D341Med (cell line): Measurements from ENCODE around the gene TGFB1I1.
A peak's percentile ranks its signal among the peaks of the same experiment; 100 is the strongest.

Experiments used
- DNase-seq: peaks from one replicate; pipeline ENCODE4 v3.0.0; 2012; ENCODE audit warnings: low spot score

Gene TGFB1I1

DNA sequence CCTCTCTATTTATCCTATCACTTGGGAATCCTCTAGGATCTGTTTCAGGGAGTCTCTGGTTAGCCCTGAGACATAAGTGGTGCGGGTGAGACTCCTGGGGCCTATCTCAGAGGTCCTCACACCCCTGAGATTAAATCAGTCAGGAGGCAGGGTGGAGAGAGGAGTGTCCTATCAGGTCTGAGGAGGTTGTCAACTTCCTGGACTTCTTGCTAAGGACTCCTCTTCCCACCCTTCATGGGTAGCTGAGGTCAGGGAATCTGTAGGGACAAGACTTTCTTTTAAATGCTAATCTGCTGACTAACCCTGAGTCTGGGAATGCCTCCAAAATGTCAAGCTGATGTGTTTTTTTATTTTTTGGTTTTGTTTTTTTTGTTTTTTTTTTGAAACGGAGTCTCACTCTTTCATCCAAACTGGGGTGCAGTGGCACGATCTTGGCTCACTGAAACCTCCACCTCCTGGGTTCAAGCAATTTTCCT, 19.3 kb upstream of the TGFB1I1 start:
- no peak for DNase-seq

DNA sequence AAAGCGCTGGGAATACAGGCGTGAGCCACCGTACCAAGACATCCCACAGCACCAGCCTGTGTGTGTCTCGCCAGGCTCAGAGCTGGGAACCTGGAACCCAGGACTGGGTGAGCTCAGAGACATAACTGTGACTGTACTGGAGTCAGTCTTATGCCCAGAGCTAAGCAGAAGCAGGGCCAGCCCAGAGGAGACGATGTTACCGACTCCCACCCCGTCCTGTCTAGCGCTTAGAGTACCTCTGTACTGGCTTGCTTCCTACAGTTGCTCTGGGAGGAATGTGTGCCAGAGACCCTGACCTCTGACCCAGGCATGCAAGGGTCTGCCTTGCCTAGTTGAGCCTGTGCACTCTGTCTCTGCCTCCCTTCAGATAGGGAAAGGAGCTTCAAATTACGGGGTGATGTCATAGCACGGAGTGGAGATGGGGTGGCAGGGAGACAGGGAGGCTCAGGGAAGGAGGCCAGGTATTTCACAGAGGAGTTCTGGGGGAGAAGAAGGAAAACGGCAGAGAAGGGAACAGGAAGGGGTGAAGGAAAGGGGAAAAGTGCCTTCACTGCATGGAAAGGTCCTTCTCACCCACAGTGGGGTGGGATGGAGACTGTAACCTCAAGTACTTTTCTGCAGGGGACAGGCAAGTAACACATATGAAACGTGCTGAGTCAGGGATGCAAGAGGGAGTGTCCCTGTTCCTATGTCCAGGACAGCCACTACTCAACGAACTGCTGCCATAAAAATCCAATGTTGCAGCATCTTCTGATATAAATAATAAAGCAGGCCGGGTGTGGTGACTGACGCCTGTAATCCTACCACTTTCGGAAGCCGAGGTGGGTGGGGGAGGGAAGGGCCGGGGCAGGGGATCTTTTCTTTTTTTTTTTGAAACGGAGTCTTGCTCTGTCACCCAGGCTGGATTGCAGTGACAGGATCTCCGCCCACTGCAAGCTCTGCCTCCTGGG, 18.4 kb upstream of the TGFB1I1 start:
- DNase-seq, result no peak

DNA sequence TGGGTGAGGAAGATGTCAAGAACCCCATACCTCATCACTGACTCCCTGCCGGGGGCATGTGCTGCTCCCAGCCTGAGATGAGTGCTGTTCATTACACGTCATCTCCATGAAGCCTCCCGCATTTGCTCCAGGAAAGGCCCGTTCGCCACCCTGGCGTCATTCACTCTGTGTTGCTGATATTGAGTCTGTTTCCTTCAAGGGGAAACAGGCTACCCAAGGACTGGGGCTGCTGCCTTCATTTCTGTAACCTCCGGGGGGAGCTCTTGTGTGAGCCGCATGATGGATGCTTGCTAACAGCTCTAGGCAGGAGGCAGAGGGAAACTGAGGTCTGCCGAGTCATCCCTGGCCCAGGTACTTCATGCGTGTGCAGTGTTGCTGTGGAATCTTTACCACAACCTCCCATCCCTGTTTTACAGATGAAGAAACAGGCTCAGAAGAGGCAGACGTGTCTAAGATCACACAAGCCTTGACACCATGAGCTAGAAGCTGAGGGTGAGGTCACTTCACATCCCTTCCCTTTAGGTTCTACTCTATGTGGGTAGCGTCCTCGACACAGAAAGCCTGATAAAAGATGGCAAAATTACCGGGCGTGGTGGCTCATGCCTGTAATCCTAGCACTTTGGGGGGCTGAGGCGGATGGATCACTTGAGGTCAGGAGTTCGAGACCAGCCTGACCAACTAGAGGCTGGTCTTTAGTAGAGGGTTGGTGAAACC, 16.2 kb upstream of the TGFB1I1 start:
- DNase-seq, result peak; percentile 25

- DNase-seq, result no peak
These were observed 15.0 kb upstream of the TGFB1I1 start for GRCh38 chr16:31456988-31457360.

- DNase-seq, result no peak
These were observed 13.7 kb upstream of the TGFB1I1 start for GRCh38 chr16:31458073-31458843.

DNA sequence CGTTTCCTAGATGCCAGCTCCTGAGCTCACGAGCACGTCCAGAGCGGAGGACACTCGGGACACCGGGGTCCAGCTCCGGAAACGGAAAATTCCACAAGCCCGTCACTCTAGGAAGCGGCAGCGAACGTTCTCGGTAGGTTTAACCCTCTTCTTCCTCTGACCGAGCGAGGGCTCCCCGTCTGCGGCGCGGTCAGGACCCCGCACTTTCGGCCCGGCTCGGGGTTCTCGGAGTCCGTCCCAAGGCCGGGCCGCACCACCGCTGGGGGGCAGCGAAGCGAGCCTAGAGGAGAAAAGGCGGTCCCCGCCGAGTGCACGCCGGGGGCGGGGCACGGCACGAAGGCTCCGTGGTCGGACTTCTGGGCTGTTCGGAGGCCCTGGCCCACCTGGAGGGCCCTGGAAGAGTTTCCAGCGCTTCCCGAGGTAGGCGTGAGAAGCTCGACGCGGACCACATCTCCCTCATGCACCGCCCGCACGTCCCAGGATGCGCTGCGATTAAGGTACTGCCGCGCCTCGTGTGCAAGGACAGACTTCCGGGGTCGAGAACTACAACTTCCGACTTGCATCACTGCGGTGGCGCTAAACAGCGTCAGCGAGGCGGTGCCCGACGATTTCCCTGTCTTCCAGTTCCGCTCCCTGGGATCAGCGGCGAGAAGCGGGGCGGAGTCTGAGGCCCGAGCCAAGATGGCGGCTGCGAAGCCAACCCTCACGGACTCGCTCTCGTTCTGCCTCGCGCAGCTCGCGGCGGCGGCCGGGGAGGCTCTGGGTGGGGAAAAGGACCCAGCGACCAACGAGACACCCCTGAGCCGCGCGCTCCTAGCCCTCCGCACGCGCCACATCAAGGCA, 12.9 kb upstream of the TGFB1I1 start, which contains the start of gene ARMC5:
TSS of gene ARMC5 (plus strand) at position 658 of the 843 bp plus-strand sequence. CDS start at position 682, 24 bp downstream.
- peak; percentile 88 for DNase-seq

DNA sequence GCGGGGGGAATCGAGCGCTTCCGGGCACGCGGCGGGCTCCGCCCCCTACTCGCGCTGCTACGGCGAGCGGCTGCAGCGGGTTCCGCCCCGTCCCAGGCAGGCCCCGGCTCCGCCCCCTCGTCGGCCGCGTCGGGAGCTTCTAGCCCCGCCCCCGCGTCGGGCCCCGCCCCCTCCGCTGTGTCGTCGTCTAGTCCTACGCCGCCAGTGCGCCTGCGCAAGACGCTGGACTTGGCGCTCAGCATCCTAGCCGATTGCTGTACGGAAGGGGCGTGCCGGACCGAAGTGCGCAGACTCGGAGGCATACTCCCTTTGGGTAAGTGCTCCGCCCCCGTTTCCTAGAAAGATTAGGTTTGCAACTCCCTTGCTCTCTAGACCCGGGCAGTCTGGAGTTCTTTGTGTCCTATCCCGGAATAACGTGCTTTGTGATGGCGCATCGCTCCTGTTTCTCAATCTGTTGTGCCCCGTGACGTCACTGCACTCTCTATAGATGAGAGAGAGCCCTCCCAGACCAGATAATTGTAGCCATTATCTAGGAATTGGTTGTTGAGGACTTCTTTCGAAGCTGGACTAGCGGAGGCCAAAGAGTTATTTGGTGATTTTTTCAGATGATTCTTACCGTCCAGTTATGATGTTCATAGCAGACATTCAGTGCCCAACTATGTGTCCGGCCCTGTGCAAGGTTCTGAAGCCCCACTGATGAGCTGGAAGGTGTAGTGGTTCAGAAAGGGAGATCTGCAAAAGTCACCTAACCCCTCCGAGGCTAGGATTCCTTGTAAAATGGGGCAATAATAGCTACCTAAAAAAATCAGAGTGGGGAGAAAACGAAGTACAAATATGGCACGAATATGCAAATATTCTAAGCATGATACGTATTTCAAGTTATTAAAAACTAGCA, 12.0 kb upstream of the TGFB1I1 start:
- peak; percentile 97 for DNase-seq

DNA sequence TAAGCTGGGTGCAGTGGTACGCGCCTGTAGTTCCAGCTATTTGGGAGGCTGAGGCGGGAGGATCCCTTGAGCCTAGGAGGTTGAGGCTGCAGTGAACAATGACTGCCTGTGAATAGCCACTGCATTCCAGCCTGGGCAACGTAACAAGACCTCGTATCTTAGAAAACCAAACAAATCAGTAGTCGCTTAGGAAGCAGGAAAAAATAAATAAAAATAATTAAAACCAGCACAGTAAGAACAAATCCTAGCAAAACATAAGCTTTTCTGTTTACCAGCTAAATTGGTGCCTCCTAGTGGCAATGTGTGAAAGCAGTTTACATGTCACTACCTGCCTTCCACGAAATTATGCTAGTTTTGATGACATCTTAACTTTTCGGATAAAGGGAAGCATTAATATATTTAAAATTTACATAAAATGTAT, 11.4 kb upstream of the TGFB1I1 start:
- peak; percentile 25 for DNase-seq

- no peak for DNase-seq
These were observed 10.6 kb upstream of the TGFB1I1 start for GRCh38 chr16:31461201-31461920.

GRCh38 chr16:31461921-31462804, 9.8 kb upstream of the TGFB1I1 start:
- DNase-seq, result no peak

DNA sequence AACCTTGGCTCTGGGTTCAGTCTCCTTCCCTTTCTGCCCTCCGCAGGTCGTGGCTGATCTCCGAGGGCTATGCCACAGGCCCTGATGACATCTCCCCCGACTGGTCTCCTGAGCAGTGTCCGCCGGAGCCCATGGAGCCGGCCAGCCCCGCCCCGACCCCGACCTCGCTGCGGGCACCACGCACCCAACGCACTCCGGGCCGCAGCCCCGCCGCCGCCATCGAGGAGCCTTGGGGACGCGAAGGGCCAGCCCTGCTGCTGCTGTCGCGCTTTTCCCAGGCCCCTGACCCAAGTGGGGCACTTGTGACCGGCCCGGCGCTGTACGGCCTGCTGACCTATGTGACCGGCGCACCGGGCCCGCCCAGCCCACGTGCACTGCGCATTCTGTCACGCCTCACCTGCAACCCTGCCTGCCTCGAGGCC, 7.6 kb upstream of the TGFB1I1 start:
- peak; percentile 10 for DNase-seq

DNA sequence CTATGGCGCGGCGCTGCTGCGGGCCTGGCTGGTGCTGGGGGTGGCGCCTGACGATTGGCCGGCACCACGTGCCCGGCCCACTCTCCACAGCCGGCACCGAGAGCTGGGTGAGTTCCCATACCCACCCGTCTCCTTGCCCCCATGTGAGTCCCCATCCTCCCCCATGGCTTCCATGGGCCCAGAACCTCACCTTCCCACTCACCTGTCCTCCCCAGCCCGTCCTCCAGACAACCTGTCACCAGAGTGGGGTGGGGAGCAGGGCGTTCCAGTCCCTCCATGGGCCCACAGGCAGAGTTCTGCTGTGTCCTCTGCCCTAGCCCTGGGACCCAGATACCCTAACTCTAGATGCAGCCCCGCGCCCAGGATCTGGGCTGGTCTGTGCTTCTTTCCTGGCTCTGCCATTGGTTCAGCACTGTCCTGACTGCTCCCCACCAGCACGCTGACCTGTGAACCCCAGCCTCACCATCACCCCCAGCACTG, 7.1 kb upstream of the TGFB1I1 start:
- no peak for DNase-seq

DNA sequence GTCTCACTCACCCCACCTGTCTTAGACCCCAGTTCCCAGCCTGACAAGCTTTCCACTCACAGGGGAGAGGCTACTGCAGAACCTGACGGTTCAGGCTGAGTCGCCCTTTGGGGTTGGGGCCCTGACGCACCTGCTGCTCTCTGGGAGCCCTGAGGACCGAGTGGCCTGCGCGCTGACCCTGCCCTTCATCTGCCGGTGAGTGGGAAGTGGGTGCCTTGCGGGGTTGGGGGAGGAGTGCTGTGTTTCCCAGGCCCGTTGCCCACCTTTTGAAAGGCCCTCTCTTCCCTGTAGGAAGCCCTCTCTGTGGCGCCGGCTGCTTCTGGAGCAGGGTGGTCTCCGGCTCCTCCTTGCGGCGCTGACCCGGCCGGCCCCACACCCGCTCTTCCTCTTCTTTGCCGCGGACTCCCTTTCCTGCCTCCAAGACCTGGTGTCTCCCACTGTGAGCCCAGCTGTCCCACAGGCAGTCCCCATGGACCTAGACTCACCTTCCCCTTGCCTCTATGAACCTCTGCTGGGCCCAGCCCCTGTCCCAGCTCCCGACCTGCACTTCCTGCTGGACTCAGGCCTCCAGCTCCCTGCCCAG, 6.1 kb upstream of the TGFB1I1 start:
- DNase-seq, result no peak

DNA sequence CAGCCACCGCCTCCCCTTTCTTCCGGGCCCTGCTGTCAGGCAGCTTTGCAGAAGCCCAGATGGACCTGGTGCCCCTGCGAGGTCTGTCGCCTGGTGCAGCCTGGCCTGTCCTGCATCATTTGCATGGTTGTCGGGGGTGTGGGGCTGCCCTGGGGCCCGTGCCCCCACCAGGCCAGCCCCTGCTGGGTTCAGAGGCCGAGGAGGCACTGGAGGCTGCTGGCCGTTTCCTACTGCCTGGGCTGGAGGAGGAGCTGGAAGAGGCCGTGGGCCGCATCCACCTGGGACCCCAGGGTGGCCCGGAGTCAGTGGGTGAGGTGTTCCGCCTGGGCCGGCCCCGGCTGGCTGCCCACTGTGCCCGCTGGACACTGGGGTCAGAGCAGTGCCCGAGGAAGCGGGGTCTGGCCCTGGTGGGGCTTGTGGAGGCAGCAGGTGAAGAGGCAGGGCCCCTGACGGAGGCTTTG, 5.5 kb upstream of the TGFB1I1 start:
- peak; percentile 6 for DNase-seq

DNA sequence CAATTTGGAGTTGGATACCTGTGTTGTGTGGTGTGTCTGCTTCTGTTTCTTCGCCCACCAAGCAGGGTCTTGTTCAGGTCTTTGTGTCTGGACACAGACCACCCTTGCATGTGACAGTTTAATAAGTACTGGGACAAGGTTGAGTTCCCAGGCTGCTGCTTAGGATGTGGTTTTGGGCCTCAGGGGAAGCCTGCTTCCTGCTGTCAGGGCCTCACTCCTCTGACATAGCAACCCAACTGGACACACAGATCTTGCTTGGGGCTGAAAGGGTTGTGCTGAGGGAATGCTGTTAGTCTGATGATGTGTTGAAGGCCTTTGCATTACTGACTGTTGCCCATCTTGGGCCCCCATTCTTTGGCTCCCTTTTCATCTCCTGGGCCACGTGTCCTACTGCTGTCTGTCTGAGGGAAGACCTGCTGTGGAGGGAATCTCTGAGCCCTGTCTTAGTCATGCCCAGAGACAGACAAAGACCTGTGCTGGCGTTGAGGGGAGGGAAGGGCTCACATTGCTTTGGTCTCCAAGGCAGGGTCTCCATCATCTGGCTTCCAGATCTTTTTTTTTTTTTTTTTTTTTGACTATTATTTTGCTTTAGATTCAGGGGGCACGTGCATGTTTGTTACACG, 4.7 kb upstream of the TGFB1I1 start:
- DNase-seq, result no peak

GRCh38 chr16:31467858-31468257, 4.1 kb upstream of the TGFB1I1 start:
- DNase-seq, result no peak

- no peak for DNase-seq
These were observed 1.3 kb upstream of the TGFB1I1 start for GRCh38 chr16:31470615-31471014.
